Pons (tissue), 1 donor: ENCODE results near the gene CEP128.

ENCODE experiments used
- DNase-seq: peaks from one replicate; pipeline ENCODE4 v3.0.0-alpha.2; 2016; ENCODE audit warnings: low spot score

CEP128 gene

DNA sequence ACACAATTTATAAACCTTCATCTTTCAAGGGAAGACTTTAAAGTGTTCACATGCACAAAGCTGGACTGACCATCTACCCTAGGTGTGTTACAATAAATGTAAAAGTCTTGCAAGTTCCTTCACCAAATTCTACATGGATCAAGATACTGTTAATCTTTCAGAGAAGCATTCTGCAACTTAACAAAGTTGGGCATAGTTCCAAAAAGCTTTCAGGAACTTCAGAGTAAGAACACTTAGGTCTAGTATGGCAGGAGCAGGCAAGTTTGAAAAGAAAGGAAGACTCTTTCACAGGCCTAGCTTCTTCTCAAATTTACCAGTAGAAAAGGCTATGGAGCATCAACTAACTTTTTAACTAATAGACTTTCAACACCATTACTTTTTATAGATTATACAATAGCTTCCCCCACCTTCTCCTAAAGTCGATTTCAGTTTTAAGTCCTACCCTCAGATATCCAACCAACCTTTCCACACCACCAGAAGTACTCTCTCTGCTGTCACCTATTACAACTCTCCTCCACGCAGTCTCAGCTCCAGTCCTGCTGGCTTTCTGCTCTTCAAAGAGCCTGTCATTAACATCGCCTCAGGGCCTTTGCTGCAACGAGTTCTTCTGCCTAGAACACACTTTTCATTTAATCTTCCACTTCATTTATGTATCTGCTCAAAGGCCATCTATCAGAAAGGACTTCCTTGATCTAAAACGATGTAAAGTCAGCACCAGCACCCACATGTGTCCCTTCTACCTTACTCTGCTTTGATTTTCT is 333.9 kb downstream of the CEP128 start:
- DNase-seq, result no peak

- DNase-seq, result peak; percentile 6
These were observed 335.2 kb downstream of the CEP128 start for GRCh38 chr14:80606347-80606772.

DNA sequence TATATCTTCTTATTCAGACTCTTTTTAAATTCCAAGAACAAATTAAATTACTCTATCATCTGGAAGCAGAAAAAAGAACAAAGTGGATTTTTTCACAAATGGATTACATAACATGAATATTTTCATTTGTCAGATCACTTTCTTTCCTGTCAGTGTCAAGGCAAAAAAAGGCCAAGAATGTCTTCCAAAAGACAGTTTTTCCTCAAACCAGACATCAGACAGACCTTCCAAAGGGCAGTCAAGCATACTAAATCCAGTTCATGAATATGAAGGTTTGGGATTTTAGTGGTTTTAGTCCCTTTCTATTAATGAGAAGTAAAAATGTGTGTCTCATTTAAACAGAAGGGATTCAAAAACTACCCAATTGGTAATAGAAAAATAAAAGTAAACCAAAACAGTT is 336.0 kb downstream of the CEP128 start:
- peak; percentile 21 for DNase-seq

GRCh38 chr14:80602946-80603345 is 338.6 kb downstream of the CEP128 start:
- peak; percentile 97 for DNase-seq

- peak; percentile 42 for DNase-seq
These were observed 354.3 kb downstream of the CEP128 start for GRCh38 chr14:80587096-80587724.

- no peak for DNase-seq
These were observed 355.4 kb downstream of the CEP128 start for GRCh38 chr14:80586131-80586530.

DNA sequence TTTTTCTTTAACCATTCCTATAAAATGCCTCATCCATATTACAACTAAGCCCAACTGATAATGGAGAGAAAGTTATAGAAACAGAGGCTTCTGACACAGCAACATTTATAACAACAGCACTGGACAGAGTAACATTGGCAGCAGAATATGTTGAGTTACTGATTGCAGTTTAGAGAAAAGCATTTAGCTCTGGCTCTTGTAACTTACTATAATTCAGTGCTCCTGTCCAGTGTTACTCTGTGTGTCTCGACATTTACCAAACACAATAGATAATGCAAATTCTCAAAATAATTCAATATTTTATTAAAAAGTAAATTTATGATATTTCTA is 356.1 kb downstream of the CEP128 start:
- no peak for DNase-seq

- no peak for DNase-seq
These were observed 356.6 kb downstream of the CEP128 start for GRCh38 chr14:80584744-80585505.

GRCh38 chr14:80577599-80577998 is 363.9 kb downstream of the CEP128 start:
- no peak for DNase-seq

DNA sequence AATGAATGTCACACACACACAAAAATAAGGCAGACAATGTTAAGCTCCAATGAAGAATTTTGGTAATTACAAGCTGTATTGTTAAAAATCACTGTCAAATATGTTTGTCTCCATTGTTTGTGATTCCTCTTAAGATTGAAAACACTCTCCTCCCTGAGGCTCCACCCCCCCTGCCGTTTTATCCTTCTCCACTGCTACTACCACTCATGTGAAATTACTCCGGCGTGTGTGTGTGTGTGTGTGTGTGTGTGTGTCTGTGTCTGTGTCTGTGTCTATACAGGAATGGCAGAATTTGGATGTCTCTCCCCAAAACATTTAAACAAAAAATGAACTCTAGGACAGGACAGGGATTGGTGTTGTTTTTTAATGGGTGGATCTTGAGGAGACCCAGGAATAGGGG is 365.1 kb downstream of the CEP128 start:
- DNase-seq, result no peak

- DNase-seq, result no peak
These were observed 365.8 kb downstream of the CEP128 start for GRCh38 chr14:80575763-80576162.

- no peak for DNase-seq
These were observed 368.9 kb downstream of the CEP128 start for GRCh38 chr14:80572666-80573065.

DNA sequence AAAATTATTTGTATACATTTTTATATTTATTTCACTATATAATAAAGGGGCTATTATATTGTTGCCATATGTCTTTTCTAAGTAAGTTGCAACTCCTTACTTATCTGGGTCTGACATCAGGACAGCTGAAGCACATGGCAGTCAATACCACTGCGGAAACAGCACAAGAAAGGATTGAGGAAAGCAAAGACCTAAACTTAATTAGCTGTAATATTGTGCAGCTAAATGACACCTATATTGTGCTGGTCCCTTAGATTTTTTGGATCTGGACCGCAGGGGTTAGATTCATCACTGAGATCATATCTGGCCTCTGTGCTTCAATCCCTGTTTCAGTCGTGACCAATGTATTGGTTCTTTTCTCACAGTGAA is 370.6 kb downstream of the CEP128 start:
- DNase-seq, result no peak

- no peak for DNase-seq
These were observed 373.5 kb downstream of the CEP128 start for GRCh38 chr14:80567905-80568536.

- no peak for DNase-seq
These were observed 376.5 kb downstream of the CEP128 start for GRCh38 chr14:80565001-80565400.

- DNase-seq, result no peak
These were observed 377.5 kb downstream of the CEP128 start for GRCh38 chr14:80564051-80564450.

DNA sequence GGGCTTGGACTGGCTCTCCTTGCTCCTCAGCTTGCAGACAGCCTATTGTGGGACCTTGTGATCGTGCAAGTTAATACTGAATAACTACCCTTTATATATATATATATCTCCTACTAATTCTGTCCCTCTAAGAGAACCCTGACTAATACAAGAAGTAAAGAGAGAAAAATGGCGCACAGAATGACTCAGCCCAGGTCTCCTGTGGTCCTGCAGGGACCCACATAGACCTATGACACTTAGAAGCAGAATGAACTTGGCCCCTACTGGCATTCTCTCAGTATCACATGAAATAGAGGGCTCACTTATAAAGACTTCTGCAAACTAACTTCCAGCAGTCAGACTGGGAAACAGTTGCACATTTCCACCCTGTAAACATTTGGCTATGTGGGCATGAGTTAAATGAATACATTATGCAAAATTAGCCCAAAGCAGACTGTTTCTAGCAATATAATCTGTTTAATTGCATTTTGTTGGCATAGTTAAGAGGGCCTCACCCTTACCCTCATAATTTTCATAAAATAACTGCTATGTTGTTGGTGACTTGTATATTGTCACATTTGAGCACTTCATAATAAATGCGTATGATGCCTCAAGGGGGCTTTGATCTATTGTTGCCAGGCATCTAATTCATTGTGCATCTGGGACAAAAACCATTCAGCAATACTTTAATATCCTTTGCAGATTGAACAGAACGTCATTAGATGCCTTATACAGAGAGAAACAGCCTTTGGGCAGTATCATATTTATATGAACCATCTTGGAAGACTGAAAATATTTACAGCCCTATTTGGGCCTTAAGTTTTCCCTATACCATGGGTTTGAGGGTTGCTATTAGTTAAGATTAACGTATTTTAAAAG is 380.5 kb downstream of the CEP128 start:
- DNase-seq, result no peak

- no peak for DNase-seq
These were observed 387.4 kb downstream of the CEP128 start for GRCh38 chr14:80554139-80554538.

DNA sequence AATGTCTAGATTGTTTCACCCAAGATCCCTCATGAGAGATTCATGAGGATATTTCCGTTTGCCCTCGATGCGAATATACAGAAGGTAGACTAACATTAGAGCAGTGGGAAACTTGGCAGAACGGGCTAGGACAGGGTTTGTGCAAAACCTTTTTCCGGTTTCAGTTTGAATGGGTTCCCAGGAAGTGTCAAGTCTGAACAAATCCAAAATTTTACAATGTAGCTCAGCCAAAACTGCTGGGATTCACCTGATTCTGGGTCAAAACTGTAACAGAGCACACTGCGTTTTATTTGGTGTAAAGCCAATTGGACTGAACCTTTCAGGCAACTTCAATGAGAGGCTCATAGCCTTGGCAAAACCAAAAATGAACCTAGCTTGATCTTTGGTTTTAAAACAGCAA is 392.4 kb downstream of the CEP128 start:
- peak; percentile 60 for DNase-seq

- no peak for DNase-seq
These were observed 395.3 kb downstream of the CEP128 start for GRCh38 chr14:80545935-80546854.

- DNase-seq, result no peak
These were observed 397.2 kb downstream of the CEP128 start for GRCh38 chr14:80544366-80544765.
